GM18520 (cell line): ENCODE measurements around the gene CTDSP2.
"Not testable (repeated sequence)": the region's sequence is repeated elsewhere in the genome, so short reads cannot be mapped to it uniquely, and the experiment has no call there.

Experiments used
- ATAC-seq: cut with Tn5 transposase; IDR thresholded peaks from one replicate; pipeline ENCODE4 v1.9.1; 2021; ENCODE audit not compliant: unreplicated experiment

Gene CTDSP2

GRCh38 chr12:57836442-57837375 lies 9.8 kb downstream of the CTDSP2 start:
- ATAC-seq, result no peak

- no peak for ATAC-seq
Observed at GRCh38 chr12:57835366-57836288, 10.9 kb downstream of the CTDSP2 start.

- ATAC-seq, result no peak
Observed at GRCh38 chr12:57834086-57834876, 12.2 kb downstream of the CTDSP2 start.

GRCh38 chr12:57833672-57834071 lies 12.9 kb downstream of the CTDSP2 start:
- no peak for ATAC-seq

- ATAC-seq, result no peak
Observed at GRCh38 chr12:57832966-57833365, 13.6 kb downstream of the CTDSP2 start.

GRCh38 chr12:57830393-57830792 lies 16.1 kb downstream of the CTDSP2 start:
- ATAC-seq, result no peak

- ATAC-seq, result no peak
Observed at GRCh38 chr12:57829025-57829777, 17.3 kb downstream of the CTDSP2 start.

- no peak for ATAC-seq
Observed at GRCh38 chr12:57826966-57827365, 19.6 kb downstream of the CTDSP2 start.

- ATAC-seq, result no peak
Observed at GRCh38 chr12:57826400-57826799, 20.1 kb downstream of the CTDSP2 start.

GRCh38 chr12:57825451-57825850 lies 21.1 kb downstream of the CTDSP2 start:
- ATAC-seq, result no peak

- no peak for ATAC-seq
Observed at GRCh38 chr12:57823908-57824640, 22.5 kb downstream of the CTDSP2 start.

- ATAC-seq, result no peak
Observed at GRCh38 chr12:57823131-57823907, 23.2 kb downstream of the CTDSP2 start.

- no peak for ATAC-seq
Observed at GRCh38 chr12:57822392-57823130, 24.0 kb downstream of the CTDSP2 start.

GRCh38 chr12:57821474-57822214 lies 24.9 kb downstream of the CTDSP2 start:
- ATAC-seq, result no peak

- ATAC-seq, result not testable (repeated sequence)
Observed at GRCh38 chr12:57821015-57821414, 25.5 kb downstream of the CTDSP2 start.

- ATAC-seq, result not testable (repeated sequence)
Observed at GRCh38 chr12:57820119-57820518, 26.4 kb downstream of the CTDSP2 start.

- not testable (repeated sequence) for ATAC-seq
Observed at GRCh38 chr12:57817990-57818331, 28.6 kb downstream of the CTDSP2 start.
